Neural cell (in vitro differentiated cells): ENCODE data around the gene AGPAT2.

Experiments
- EZH2 ChIP-seq: fragments of 200-600, 300-800 bp; shearing (Covaris generic), sonication (generic); IDR thresholded peaks from 2 replicates; pipeline ENCODE4 v1.6.1; 2014; ENCODE audit warnings: antibody characterized with exemption, low read length, borderline replicate concordance, mild to moderate bottlenecking; ENCODE audit not compliant: insufficient read depth, poor library complexity, severe bottlenecking
- POLR2AphosphoS5 ChIP-seq: IDR thresholded peaks from 2 replicates; pipeline ENCODE4 v1.6.1; 2012
- RAD21 ChIP-seq: fragments of 450-650 bp; conservative IDR thresholded peaks from 2 replicates; pipeline ENCODE4 v1.6.1; 2014; ENCODE audit warnings: antibody characterized with exemption, mild to moderate bottlenecking, moderate library complexity
- TAF1 ChIP-seq: IDR thresholded peaks from 2 replicates; pipeline ENCODE4 v1.6.1; 2012; ENCODE audit warnings: low read depth
- TF ChIP-seq, protein P1 (sequence below): fragments of 450-650 bp; IDR thresholded peaks from 2 replicates; pipeline ENCODE4 v1.5.1; 2014; ENCODE audit warnings: antibody characterized with exemption, mild to moderate bottlenecking, moderate library complexity; ENCODE audit not compliant: poor library complexity, severe bottlenecking

DNA sequence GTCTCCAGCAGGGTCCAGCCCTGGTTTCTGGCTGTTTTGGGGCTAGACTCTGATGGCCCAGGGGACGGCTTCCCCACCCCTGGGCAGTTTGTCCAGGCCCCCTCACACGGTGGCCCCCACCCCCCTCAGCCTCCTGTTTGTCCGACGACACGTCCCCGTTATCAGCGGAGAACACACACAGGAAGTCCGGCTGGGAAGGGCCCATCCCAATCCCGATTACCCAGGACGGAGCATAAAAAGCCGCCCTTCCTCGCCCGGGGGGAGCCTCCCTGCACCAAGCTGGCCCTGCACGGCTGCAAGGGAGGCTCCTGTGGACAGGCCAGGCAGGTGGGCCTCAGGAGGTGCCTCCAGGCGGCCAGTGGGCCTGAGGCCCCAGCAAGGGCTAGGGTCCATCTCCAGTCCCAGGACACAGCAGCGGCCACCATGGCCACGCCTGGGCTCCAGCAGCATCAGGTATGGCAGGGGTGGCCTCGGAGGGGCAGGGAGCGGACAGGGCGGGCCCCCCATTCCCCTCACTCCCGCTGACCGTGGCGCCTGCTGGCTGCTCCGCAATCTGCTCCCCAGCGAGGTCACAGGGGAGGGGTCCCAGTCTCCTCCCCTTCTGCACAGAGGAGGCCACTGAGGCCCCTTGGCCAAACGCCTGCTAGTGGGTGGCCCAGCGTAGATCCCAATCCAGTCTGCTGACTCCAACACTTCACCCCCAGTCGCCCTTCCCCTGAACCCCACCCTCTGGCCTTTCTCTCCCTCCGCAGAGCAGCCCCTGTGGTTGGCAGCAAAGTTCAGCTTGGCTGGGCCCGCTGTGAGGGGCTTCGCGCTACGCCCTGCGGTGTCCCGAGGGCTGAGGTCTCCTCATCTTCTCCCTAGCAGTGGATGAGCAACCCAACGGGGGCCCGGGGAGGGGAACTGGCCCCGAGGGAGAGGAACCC lies 24.3 kb downstream of the AGPAT2 start, which contains the start of gene EGFL7:
- TF ChIP-seq, protein P1, sequence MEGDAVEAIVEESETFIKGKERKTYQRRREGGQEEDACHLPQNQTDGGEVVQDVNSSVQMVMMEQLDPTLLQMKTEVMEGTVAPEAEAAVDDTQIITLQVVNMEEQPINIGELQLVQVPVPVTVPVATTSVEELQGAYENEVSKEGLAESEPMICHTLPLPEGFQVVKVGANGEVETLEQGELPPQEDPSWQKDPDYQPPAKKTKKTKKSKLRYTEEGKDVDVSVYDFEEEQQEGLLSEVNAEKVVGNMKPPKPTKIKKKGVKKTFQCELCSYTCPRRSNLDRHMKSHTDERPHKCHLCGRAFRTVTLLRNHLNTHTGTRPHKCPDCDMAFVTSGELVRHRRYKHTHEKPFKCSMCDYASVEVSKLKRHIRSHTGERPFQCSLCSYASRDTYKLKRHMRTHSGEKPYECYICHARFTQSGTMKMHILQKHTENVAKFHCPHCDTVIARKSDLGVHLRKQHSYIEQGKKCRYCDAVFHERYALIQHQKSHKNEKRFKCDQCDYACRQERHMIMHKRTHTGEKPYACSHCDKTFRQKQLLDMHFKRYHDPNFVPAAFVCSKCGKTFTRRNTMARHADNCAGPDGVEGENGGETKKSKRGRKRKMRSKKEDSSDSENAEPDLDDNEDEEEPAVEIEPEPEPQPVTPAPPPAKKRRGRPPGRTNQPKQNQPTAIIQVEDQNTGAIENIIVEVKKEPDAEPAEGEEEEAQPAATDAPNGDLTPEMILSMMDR, result no peak
- TF ChIP-seq EZH2 (no peak), POLR2AphosphoS5 (no peak), TAF1 (no peak), RAD21 (no peak)
